ENCODE measurements around the gene GCLM.

GRCh38 chr1:93958726-93959100 is 49.5 kb upstream of the GCLM start:
- TF ChIP-seq, protein P1, sequence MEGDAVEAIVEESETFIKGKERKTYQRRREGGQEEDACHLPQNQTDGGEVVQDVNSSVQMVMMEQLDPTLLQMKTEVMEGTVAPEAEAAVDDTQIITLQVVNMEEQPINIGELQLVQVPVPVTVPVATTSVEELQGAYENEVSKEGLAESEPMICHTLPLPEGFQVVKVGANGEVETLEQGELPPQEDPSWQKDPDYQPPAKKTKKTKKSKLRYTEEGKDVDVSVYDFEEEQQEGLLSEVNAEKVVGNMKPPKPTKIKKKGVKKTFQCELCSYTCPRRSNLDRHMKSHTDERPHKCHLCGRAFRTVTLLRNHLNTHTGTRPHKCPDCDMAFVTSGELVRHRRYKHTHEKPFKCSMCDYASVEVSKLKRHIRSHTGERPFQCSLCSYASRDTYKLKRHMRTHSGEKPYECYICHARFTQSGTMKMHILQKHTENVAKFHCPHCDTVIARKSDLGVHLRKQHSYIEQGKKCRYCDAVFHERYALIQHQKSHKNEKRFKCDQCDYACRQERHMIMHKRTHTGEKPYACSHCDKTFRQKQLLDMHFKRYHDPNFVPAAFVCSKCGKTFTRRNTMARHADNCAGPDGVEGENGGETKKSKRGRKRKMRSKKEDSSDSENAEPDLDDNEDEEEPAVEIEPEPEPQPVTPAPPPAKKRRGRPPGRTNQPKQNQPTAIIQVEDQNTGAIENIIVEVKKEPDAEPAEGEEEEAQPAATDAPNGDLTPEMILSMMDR (IDR thresholded peaks at IDR 0.05), result no peak
- TF ChIP-seq, protein P2, sequence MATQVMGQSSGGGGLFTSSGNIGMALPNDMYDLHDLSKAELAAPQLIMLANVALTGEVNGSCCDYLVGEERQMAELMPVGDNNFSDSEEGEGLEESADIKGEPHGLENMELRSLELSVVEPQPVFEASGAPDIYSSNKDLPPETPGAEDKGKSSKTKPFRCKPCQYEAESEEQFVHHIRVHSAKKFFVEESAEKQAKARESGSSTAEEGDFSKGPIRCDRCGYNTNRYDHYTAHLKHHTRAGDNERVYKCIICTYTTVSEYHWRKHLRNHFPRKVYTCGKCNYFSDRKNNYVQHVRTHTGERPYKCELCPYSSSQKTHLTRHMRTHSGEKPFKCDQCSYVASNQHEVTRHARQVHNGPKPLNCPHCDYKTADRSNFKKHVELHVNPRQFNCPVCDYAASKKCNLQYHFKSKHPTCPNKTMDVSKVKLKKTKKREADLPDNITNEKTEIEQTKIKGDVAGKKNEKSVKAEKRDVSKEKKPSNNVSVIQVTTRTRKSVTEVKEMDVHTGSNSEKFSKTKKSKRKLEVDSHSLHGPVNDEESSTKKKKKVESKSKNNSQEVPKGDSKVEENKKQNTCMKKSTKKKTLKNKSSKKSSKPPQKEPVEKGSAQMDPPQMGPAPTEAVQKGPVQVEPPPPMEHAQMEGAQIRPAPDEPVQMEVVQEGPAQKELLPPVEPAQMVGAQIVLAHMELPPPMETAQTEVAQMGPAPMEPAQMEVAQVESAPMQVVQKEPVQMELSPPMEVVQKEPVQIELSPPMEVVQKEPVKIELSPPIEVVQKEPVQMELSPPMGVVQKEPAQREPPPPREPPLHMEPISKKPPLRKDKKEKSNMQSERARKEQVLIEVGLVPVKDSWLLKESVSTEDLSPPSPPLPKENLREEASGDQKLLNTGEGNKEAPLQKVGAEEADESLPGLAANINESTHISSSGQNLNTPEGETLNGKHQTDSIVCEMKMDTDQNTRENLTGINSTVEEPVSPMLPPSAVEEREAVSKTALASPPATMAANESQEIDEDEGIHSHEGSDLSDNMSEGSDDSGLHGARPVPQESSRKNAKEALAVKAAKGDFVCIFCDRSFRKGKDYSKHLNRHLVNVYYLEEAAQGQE (IDR thresholded peaks at IDR 0.05; ENCODE audit: insufficient read depth in 1 of 2, low read depth in 2 of 2, low read length in 1 of 2), result no peak
